GM21381 (cell line): ENCODE measurements around the gene EML6.
A peak's percentile ranks its signal among the peaks of the same experiment; 100 is the strongest.

Experiments used
- ATAC-seq: cut with Tn5 transposase; IDR thresholded peaks from one replicate; pipeline ENCODE4 v1.9.1; 2021; ENCODE audit warnings: mild to moderate bottlenecking, moderate library complexity; ENCODE audit not compliant: unreplicated experiment

The EML6 gene

DNA sequence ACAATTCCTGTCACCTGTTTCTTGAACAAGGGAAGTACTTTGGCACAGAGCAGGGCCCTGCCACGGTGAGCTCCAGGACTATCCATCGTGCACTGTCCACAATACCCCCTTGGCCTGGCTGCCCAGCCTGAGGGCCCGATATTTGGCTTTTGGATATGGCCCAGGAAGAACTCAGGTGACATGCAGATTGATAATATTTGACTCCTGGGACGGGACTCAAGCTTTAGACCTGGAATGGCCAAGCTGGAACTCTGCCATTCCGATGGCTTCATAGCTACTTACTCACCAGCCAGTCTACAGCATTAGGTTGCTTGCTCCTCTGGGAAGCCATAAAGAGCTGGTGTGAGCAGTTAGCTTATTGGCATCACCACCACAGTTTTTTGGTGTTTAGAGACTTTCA, 26.6 kb downstream of the EML6 start:
- ATAC-seq: no peak

DNA sequence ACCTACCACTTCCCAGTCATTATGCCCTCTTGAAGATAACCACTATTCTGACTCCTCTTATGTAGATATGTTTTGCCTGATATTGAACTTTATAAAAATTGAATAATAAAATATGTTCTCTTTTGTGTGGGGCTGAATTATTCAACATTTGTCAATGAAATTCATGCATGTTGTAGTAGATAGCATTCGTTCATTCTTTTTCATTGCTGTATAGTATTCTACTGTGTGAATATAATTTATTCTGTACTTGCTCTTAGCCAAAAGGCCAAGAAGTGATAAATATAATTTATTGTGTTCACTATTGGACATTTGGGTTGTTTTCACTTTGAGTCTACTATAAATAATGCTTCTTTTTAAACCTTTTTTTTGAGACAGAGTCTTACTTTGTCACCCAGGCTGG, 29.0 kb downstream of the EML6 start:
- no peak for ATAC-seq

- peak; percentile 64 for ATAC-seq
These were observed 32.3 kb downstream of the EML6 start for GRCh38 chr2:54755641-54756326.

DNA sequence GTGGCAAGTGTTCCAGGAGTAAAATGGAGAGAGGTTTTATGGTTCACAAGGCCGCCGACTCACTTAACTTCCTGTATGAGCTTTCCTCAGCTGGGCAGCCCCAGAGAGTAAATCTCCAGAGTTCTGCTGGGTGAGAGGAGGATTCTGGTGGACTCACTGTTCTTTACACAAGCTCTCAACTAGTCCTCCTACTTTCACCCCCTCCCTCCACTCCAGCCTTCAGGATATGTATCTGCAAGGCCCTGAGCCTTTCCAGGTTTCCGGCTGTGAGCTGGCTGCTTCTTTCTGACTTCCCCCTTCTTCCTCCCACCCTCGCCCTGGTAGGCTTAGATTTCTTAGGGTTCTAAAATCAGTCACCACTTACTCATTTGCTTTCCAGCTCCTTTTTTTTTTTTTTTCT, 34.0 kb downstream of the EML6 start:
- ATAC-seq: no peak

DNA sequence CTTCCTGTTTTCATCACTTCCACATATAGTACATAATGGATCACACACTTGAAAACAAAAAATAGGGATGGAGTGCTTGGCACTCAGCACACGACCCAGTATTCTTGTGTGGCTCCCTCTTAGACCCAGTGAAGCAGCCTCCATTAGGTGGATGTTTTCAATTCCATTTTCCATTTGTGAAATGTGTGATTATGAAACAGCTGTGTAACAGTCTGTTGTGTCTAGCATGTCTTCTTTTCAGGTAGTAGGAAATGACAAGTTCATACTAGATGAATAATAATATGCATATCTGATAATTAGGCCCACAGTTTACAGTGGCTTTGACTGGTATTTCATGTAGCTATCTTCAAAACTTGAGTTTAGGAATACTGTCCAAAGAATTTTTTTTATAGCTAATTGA, 35.5 kb downstream of the EML6 start:
- ATAC-seq: no peak

- no peak for ATAC-seq
These were observed 36.8 kb downstream of the EML6 start for GRCh38 chr2:54760310-54760709.

DNA sequence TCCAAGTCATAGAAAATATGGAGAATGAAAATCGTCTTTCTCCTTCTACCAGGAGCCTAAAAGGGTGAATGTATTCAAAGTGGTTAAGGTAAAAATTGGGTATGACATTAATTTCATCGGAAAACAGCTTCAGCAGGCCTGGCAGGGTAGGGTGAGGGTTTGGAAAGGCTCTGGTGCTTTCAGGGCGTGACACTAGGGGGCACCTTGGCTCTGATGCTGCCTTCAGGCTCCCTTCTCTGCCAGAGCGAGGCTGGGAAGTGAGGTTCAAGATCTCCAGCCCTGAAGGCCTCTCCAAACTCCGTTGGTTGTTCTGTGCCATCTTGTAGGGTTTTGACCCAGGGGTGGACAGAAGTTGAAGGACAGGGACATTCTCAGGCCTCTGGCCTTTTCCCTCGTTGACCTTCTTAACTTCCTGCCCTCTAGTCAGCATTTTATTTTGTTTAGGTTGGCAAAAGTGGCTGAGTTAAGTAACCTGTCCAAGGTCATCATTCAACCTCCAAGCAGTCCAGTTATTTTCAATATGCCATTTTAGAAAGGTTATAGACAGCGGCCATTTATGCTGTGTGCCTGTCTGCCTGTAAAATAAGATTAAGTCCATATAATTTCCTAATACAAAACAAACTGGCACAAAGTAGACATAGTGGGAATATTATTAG, 40.3 kb downstream of the EML6 start:
- ATAC-seq: no peak

DNA sequence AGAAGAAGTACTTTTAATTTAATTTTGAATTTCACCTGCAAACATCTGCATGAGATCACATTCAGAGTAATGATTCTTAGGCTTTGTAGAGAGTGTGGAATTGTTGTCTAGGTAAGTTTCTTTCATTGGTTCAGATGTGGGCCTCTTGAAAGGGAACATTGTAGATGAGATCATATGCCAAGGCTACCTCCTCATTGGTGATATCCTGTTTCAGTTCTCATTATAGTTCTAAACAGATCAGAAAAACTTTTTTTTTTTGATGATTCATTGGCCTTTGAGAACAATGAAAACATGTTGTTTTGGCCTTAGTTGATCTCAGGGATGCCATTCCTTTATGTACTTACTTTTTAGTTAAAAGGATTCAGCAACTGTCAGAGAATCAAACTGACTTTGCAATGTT, 44.5 kb downstream of the EML6 start:
- ATAC-seq: no peak

DNA sequence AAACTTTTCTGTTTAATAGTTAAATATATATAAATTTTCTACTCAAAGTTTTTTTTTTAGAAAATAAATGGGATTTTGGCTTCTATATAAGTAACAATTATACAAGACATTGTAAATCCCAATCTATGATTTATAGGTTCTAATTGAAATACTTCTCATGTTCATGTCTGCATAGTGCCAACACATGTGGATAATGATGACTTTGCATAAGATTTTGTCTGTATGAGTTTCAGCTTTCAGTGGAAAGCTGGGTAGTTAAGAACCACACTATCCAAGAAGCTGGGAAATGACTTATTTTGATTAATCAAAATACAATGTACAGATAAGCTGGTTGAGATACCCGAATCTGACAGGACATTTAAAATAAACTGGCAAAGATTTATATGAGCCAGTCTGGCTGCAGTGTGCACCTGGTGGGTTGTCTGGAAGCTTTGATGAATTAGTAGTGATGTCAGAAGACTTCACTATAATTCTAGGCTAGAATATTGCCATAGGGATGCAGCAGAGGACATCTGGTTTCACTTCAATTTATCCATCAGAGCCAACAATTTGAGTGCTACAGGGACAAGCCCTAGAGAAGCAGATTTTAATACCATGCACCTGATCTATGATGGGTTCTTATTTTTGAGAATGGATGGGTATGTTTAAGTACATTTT, 45.4 kb downstream of the EML6 start:
- ATAC-seq: no peak

DNA sequence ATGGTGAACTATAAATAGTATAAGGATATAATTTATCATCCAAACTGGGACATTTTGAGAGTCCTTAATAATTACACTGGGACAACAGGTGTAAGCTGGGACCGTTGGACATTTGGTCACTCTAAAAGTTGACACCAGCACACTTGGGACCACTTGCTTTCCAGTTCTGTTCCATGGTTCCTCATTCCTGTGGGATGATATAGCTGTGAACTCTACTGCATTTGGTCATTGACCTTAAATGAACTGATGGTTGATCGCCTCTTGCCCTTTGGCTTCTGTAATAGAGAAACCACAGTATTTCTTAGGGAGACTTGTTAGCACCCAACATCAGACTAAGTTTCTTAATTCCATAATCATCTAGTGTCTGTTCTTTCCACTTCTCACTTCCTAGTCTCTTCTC, 46.7 kb downstream of the EML6 start:
- no peak for ATAC-seq

GRCh38 chr2:54770676-54771075, 47.2 kb downstream of the EML6 start:
- ATAC-seq: no peak

DNA sequence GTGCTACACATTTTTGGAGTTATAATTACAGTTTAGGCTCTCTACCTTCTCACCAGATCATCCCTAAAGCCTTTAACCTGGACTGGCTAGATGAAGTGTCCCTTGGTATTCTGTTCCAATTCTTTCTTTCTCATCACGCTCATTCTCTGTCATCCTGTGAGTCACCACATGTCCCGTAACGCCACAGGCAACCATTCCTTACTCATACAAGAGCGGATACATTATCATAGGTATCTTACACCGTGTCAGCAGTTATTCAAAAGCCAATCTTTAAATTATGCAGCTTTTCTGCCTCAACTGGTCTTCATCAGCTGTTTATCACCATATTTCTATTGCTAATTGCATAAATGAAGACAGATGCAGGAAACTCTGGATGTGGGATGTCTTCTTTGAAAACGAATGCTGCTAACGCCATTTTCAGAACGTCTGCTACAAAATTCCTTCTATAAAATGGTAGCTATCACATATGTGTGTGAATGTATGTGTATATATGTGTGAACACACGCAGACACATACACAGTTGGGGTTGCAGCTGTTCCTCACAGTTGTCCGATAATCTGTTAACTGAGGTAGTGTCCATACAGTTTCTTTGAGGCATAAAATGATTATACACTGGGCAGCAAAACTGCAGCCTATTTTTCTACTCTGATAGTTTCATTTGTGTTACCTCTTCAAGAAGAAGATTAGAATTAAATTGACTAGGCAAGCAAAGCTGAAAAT, 47.9 kb downstream of the EML6 start:
- ATAC-seq: no peak

DNA sequence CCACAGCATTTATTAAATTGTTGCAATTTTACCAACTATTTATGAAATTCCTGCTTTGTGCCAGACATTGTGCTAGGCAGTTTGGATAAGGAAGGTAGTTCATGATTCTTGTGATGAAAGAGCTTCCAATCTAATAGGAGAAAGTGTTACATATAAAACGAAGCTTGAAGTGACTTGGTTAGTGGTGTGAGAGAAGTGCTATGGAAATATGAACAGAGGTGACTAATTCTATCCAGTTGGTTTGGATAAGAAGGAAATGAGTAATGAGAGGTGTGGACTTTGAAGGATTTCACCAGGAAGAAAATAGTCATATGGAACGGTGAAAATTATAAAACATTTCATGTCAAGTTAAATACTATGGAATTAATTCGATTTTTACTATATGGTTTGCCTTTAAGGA, 48.6 kb downstream of the EML6 start:
- ATAC-seq: no peak

DNA sequence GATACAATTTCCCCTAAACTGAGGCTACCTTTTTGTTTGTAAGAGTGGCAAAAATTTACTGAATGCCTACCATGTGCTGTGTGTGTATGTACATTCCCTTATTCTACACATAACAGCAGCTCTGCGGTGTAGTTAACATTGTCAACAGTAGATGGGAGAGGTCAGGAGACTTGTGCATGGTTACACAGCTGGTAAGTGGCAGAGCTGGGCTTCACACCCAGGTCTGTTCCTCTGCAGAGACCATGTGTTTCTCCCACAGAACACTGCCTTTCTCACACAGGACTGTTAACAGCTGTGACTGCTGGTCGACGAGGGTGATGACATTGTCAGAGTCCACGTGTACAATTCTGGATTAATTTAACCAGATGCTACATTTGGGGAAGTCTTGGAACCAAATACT, 49.1 kb downstream of the EML6 start:
- no peak for ATAC-seq

GRCh38 chr2:54773233-54773632, 49.8 kb downstream of the EML6 start:
- ATAC-seq: no peak

DNA sequence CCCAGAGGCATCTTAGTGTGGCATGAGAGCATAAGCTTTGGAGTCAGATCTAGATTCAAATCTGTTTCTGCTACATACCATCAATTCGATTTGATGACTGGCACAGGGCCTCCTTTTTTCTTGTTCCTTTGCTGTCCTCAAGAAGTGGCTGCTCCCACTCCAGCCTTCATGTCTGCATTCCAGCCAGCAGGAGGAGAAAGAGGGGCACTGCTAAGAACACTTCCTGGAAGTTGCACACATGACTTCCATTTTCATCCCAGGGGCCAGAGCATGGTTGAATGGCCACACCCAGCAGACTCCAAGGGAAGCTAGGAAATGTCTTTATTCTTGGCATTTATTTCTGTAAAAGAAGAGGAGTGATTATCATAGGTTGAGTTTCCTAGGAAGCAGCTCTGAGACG, 50.4 kb downstream of the EML6 start:
- ATAC-seq: no peak

GRCh38 chr2:54775710-54776109, 52.2 kb downstream of the EML6 start:
- ATAC-seq: no peak

GRCh38 chr2:54776494-54776893, 53.0 kb downstream of the EML6 start:
- no peak for ATAC-seq

DNA sequence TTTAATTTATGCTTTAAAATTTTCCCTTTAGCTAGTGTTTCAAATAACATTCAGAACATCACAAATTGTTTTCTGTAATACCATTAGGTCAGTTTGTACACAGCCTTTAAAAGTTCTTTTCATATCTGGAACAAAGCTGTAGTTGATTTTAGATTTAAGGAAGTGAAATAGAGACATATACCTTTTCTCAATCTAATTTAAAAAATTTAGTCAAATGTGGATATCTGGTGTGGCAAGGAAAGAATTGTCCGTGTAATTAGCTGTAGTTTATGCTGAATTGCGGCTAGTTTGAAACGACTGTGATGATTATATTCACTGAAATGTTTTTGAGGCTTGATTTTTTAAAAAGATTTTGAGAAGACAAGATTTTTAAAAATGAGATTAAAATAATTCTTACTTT, 59.9 kb downstream of the EML6 start:
- ATAC-seq: no peak

DNA sequence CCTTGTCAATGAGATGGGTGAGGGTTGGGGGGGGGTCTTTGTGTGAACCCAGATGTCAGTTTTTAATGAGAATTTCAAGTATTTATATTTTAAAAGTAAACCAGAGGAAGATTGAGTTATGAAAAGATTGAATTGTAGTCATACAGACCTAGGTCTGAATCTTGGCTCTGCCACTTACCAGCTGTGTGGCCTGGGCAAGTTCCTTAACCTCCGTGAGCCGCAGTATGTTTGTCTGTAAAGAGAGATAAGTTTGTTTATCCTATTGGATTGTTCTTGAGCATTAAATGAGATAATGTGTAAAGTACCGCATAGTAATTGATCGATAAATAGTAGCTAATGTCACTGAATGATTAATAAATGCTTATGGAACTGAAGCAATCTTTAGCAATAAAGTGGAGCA, 63.8 kb downstream of the EML6 start:
- ATAC-seq: no peak

DNA sequence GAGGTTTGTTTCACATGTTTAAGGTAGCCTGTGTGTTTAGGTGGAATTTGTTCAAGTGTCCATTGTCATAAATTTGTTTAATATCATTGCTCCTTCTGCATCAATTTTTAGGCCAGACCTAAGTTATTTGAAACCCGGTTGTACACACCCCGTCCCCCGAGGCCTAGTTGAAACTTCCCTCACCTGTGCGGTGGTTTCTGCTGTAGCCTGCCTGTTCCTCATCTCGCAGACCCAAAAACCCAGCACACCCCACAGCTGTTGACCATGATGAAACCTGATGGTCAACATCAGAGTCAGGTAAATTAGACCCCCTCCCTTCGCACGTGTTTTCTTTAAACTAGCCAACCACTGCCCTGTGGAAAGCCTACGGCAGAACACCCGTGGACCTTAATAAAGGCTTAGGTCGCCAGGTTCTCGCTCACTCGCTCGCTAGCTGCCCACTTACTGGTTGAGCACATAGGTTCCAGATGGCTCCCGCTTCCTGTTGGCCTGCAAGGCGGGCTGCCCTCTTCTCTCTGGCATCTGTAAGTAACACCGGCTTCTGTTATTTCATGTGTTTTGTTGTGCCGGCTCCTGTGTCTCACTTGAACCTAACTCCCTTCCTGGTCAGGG, 64.4 kb downstream of the EML6 start:
- no peak for ATAC-seq
